Stimulated activated effector memory CD8-positive, alpha-beta T cell treated with anti-CD3 and anti-CD28 coated beads, Interleukin-12 subunit alpha, Interleukin-12 subunit beta, amount 100 ng/mL, for 72 hours (primary cell): ENCODE data around the gene ZNF469.

Experiments
- ATAC-seq: fragments of 150-1000 bp; cut with Tn5 transposase; 2 replicates; pipeline ENCODE4 v1.10.0; 2021
- DNase-seq, 2 donors: peaks; one replicate each; pipeline ENCODE4 v3.0.0; 2021 to 2022; ENCODE audit warnings: low spot score in 2 of 2
- H3K27ac Mint-ChIP-seq: one replicate; pipeline ENCODE4 v1.8.0; 2022; ENCODE audit warnings: mild to moderate bottlenecking, mixed read lengths
- H3K36me3 Mint-ChIP-seq: one replicate; pipeline ENCODE4 v1.8.0; 2022; ENCODE audit warnings: mild to moderate bottlenecking, mixed read lengths
- H3K4me1 Mint-ChIP-seq: one replicate; pipeline ENCODE4 v1.8.0; 2022; ENCODE audit warnings: mixed read lengths
- H3K4me3 Mint-ChIP-seq: one replicate; pipeline ENCODE4 v1.8.0; 2022; ENCODE audit warnings: mild to moderate bottlenecking, mixed read lengths
- H3K9me3 Mint-ChIP-seq: one replicate; pipeline ENCODE4 v1.8.0; 2022; ENCODE audit warnings: mixed read lengths

Gene ZNF469

DNA sequence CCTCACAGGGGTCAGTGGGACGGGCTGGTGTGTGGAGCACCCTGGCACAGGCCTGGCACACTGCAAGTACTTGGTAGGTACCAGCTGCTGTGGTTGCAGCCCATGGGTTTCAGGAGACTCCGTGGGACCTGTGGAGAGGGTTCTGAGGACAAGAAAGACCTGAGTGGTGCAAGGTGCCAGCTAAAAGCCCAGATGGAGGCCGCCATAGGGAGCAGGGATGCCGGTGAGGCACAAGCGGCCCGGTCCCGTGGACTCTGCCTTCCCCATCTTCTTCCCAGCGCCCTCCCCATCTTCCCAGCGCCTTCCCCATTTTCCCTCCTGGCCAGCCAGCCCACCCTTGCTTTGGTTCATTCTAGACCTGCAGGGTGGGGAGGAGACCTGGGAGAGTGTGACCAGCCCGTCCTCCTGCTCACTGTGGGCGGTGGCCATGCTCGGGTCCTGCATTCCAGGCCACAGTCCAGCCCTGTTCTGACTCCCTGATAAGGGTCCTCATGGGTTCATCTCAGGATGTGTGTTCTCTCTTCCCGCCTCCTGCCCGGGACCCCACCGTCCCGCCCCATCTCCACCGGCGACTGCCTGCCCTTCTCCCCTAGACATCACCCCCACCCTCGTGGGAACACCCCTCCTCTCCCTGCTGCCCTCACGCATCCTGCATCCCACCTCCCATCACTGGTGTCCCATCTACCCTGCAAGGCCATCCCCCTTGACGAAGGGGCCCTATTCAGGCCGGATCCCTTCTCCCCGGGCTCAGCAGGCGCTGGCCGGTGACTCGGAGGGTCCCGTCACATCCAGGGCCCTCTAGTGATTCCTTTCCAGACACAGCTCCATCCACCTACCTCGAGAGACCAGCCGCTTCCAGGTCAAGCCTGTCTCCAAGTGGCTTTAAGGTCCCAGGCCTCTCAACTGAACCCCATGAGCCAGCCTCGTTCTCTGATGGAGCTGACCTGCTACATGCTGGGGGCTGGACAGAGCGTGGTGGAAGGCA is 3.4 kb downstream of the ZNF469 start:
- DNase-seq, result no peak
- Mint-ChIP-seq H3K27ac (no peak overlapping the region), H3K4me3 (no peak overlapping the region), H3K4me1 (peaks cover 11% of the 10 kb centered on the region), H3K9me3 (no peaks in the 10 kb centered on the region), H3K36me3 (no peaks in the 10 kb centered on the region)
- ATAC-seq, result no peak

GRCh38 chr16:88387180-88387765 is 4.5 kb downstream of the ZNF469 start:
- ATAC-seq (no peak), DNase-seq (no peak)
- no peak overlapping the region for H3K4me3 Mint-ChIP-seq

DNA sequence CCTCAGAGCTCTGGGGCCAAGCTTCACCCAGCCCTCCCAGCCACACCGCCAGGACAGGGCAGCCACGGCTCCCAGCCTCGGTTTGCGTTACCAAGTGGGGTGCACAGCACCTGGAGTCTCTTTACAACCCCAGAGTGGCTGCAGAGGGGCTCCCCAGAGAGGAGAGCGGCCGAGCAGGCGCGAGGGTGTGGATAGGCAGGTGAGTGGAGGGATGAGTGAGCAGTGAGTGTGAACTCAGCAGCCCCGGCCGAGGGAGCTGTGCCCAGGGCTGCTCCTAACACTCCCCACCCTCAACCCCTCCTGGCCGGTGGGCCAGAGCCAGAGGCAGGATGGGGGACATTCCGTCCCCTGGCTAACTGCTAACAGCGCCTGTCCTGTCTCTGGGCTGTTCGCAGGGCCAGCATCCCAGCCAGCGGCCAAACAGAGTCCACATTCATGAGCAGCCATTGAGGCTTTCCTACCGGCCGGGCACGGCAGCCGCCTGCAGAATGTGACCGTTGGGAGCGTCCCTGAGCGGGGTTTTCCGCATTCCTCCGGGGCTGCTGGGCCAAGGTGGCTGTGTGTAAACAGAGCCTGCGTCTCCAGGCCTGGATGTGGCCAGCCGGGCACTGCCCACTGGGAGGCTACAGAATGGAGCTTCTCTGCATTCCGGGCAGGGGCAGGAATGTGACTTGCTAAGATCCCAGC is 5.3 kb downstream of the ZNF469 start:
- no peak for ATAC-seq
- H3K4me3 Mint-ChIP-seq, result no peak overlapping the region
- peaks cover 7% of the 10 kb centered on the region for H3K4me1 Mint-ChIP-seq
- no peak overlapping the region for H3K27ac Mint-ChIP-seq
- no peaks in the 10 kb centered on the region for H3K36me3 Mint-ChIP-seq
- no peaks in the 10 kb centered on the region for H3K9me3 Mint-ChIP-seq
- no peak for DNase-seq

More at GRCh38 chr16:88387180-88387765, 4.5 kb downstream of the ZNF469 start:
- H3K27ac Mint-ChIP-seq, result no peak overlapping the region
- H3K9me3 Mint-ChIP-seq, result no peaks in the 10 kb centered on the region
- H3K36me3 Mint-ChIP-seq, result no peaks in the 10 kb centered on the region
- peaks cover 11% of the 10 kb centered on the region for H3K4me1 Mint-ChIP-seq

DNA sequence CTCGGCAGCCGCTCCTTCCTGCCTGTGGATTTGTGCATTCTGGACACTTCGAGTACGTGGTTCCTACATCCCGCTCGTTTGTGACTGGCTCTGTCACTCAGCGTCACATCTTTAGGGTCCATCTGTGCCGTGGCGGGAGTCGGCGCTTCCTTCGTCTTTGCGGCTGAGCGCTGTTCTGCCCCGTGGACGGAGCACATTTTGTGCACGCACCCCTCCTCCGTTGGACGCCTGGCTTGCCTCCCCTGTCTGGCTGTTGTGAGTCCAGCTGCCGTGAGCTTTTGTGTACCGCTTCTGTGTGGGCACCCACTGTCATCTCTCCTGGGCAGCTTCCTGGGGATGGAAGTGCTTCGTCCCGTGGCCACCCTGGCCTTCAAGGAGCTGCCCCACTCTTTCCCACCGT is 6.4 kb downstream of the ZNF469 start:
- peaks cover 4% of the 10 kb centered on the region for H3K4me1 Mint-ChIP-seq
- no peaks in the 10 kb centered on the region for H3K36me3 Mint-ChIP-seq
- no peak overlapping the region for H3K4me3 Mint-ChIP-seq
- H3K27ac Mint-ChIP-seq, result no peak overlapping the region
- ATAC-seq (no peak), DNase-seq (no peak)
- H3K9me3 Mint-ChIP-seq, result no peaks in the 10 kb centered on the region

GRCh38 chr16:88389621-88390160 is 6.9 kb downstream of the ZNF469 start:
- ATAC-seq (no peak), DNase-seq (no peak)
- no peaks in the 10 kb centered on the region for H3K9me3 Mint-ChIP-seq
- H3K36me3 Mint-ChIP-seq, result no peaks in the 10 kb centered on the region
- H3K4me3 Mint-ChIP-seq, result no peak overlapping the region
- H3K27ac Mint-ChIP-seq, result no peak overlapping the region
- H3K4me1 Mint-ChIP-seq, result no peaks in the 10 kb centered on the region

DNA sequence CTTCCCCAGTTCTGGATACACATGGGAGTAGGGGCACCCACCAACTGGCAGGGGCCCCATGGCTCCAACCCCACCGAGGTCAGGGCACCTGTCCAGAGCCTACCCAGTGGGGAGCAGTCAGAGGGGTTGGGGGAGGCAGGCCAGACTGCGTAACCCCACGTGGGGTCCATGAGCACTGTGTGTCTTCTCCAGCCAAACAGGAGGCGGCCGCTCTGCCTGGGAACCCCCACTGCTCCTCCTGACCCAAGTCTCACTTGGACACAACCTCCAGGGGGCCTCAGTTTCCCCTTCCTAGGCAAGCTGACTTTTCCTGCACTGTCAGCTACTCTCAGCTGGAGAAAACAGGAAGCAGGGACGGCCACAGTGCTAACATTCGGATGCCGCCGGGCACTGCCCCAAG is 7.5 kb downstream of the ZNF469 start:
- H3K36me3 Mint-ChIP-seq, result no peaks in the 10 kb centered on the region
- H3K9me3 Mint-ChIP-seq, result no peaks in the 10 kb centered on the region
- DNase-seq (no peak), ATAC-seq (no peak)
- no peak overlapping the region for H3K4me3 Mint-ChIP-seq
- H3K27ac Mint-ChIP-seq, result no peak overlapping the region
- H3K4me1 Mint-ChIP-seq, result no peaks in the 10 kb centered on the region

GRCh38 chr16:88390735-88391134 is 8.0 kb downstream of the ZNF469 start:
- H3K9me3 Mint-ChIP-seq, result no peaks in the 10 kb centered on the region
- no peak for ATAC-seq
- no peak for DNase-seq

GRCh38 chr16:88391144-88391850 is 8.5 kb downstream of the ZNF469 start:
- DNase-seq, result no peak
- H3K4me3 Mint-ChIP-seq, result no peak overlapping the region
- H3K27ac Mint-ChIP-seq, result peak overlapping the region; percentile 30
- no peaks in the 10 kb centered on the region for H3K36me3 Mint-ChIP-seq
- no peak for ATAC-seq
- H3K4me1 Mint-ChIP-seq, result no peaks in the 10 kb centered on the region
- H3K9me3 Mint-ChIP-seq, result no peaks in the 10 kb centered on the region

More at GRCh38 chr16:88390735-88391134, 8.0 kb downstream of the ZNF469 start:
- H3K4me1 Mint-ChIP-seq, result no peaks in the 10 kb centered on the region
- H3K27ac Mint-ChIP-seq, result peak overlapping the region; percentile 30
- no peak overlapping the region for H3K4me3 Mint-ChIP-seq
- H3K36me3 Mint-ChIP-seq, result no peaks in the 10 kb centered on the region

- Mint-ChIP-seq H3K4me1 (no peaks in the 10 kb centered on the region), H3K27ac (no peak overlapping the region), H3K36me3 (no peaks in the 10 kb centered on the region), H3K4me3 (no peak overlapping the region), H3K9me3 (no peaks in the 10 kb centered on the region)
- DNase-seq (no peak), ATAC-seq (no peak)
Measured at GRCh38 chr16:88392111-88392510, 9.4 kb downstream of the ZNF469 start.

DNA sequence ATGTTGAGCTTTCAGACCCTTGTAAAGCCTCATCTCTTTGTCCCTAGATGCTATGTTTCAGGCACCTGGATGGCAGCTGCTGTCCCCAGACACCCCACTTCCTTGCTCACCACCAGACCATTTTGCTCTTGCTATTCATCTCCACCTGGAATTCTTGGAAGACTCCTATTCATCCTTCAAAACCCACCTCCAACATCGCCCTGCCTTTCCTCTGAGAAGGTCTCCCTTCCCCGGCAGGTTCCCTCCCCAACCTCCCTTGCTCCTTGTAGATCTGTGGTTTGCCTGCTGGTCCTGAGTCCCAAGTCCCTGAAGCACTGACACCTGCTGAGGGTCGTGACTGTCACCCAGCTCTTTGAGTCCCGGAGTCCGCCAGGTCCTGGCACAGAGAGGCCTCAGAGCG is 9.9 kb downstream of the ZNF469 start:
- Mint-ChIP-seq H3K27ac (no peak overlapping the region), H3K4me1 (no peaks in the 10 kb centered on the region), H3K4me3 (no peak overlapping the region), H3K36me3 (no peaks in the 10 kb centered on the region), H3K9me3 (no peaks in the 10 kb centered on the region)
- ATAC-seq (no peak), DNase-seq (no peak)

DNA sequence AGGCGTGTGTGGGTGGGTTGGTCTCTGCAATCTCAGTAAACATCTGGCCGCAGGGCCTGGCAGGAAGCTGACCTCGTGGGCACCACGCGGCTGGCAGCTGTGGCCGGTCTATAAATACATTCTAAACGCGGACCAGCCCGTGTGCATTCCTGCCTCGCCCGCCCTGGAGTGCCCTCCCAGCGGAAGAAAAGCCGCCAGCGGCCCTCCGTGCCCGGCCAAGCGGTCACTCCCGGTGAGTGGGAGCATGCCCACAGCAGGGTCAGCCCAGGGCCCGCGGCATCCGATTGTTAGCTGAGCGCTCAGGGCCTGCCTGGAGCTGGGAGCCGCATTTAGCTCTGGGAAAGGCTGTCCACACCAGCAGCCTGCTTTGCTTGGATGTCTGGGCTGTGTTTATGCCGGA is 10.3 kb downstream of the ZNF469 start:
- Mint-ChIP-seq H3K36me3 (no peaks in the 10 kb centered on the region), H3K4me3 (no peak overlapping the region), H3K4me1 (no peaks in the 10 kb centered on the region), H3K27ac (no peak overlapping the region), H3K9me3 (peaks cover under 1% of the 10 kb centered on the region)
- ATAC-seq (no peak), DNase-seq (no peak)

GRCh38 chr16:88393571-88393970 is 10.8 kb downstream of the ZNF469 start:
- ATAC-seq, result no peak
- Mint-ChIP-seq H3K4me3 (no peak overlapping the region), H3K4me1 (no peaks in the 10 kb centered on the region), H3K9me3 (peaks cover 3% of the 10 kb centered on the region), H3K36me3 (no peaks in the 10 kb centered on the region), H3K27ac (no peak overlapping the region)
- no peak for DNase-seq

DNA sequence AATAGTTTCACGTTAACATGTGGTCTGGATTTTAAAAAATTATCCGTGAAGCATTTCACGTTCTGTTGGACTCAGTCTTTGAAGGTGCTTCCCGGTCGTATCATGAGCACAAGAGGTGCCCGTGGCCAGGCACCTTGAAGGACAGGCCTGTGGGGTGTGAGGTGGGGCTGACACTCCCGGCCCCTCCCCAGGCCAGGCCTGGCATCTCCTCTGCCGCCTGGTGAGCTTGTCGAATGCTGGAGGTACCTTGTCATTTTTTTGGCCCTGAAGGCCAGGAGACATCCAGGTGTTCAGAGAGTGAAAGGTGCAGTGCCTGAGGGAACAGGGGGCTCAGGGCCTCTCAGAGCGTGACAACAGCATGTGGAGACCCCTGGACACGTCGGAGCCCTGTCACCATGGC is 11.7 kb downstream of the ZNF469 start:
- DNase-seq (no peak), ATAC-seq (no peak)
- H3K36me3 Mint-ChIP-seq, result no peaks in the 10 kb centered on the region
- H3K9me3 Mint-ChIP-seq, result peaks cover 3% of the 10 kb centered on the region
- no peak overlapping the region for H3K4me3 Mint-ChIP-seq
- no peaks in the 10 kb centered on the region for H3K4me1 Mint-ChIP-seq
- H3K27ac Mint-ChIP-seq, result no peak overlapping the region

- H3K27ac Mint-ChIP-seq, result no peak overlapping the region
- no peak for DNase-seq
- no peaks in the 10 kb centered on the region for H3K4me1 Mint-ChIP-seq
- no peak overlapping the region for H3K4me3 Mint-ChIP-seq
- H3K36me3 Mint-ChIP-seq, result no peaks in the 10 kb centered on the region
- no peak for ATAC-seq
- H3K9me3 Mint-ChIP-seq, result peaks cover 3% of the 10 kb centered on the region
Measured at GRCh38 chr16:88395669-88396584, 13.2 kb downstream of the ZNF469 start.
